Fibroblast of lung (primary cell): ENCODE measurements around the gene MEX3A. TPM values are rescaled to one million over a fixed set of nuclear protein-coding genes. Genes with fewer than 3 reads are reported as not detected.

ENCODE experiments used
- DNase-seq, 2 donors: peaks; one replicate each; pipeline versions ENCODE4 v3.0.0 to v3.0.0-alpha.2; 2010; ENCODE audit warnings: low read depth in 2 of 2
- H2AFZ ChIP-seq: 2 replicates; pipeline ENCODE4 v1.5.1; 2012; ENCODE audit warnings: low read length, control low read depth, inconsistent platforms
- H3K27ac ChIP-seq: 2 replicates; pipeline ENCODE4 v1.5.1; 2011; ENCODE audit warnings: low read length, control low read depth; ENCODE audit not compliant: insufficient read depth
- H3K27me3 ChIP-seq: 2 replicates; pipeline ENCODE4 v1.5.1; 2011; ENCODE audit warnings: mild to moderate bottlenecking, low read length; ENCODE audit not compliant: control insufficient read depth, insufficient read depth
- H3K36me3 ChIP-seq: 2 replicates; pipeline ENCODE4 v1.5.1; 2011; ENCODE audit warnings: low read length; ENCODE audit not compliant: control insufficient read depth, insufficient read depth
- H3K4me1 ChIP-seq: 2 replicates; pipeline ENCODE4 v1.5.1; 2011; ENCODE audit warnings: low read length; ENCODE audit not compliant: control insufficient read depth, insufficient read depth; ENCODE audit errors: extremely low read depth
- H3K4me2 ChIP-seq: 2 replicates; pipeline ENCODE4 v1.5.1; 2011; ENCODE audit warnings: low read length, control low read depth; ENCODE audit not compliant: insufficient read depth; ENCODE audit errors: extremely low read depth
- H3K4me3 ChIP-seq, 4 experiments: fragments of 200-600 bp in 1 of 4; sonication (generic) in 1 of 4; replicated peaks in 1 of 4; 2 replicates each; pipeline ENCODE4 v1.5.1; 2011 to 2016; ENCODE audit warnings: low read length in 4 of 4, low read depth in 3 of 4, mild to moderate bottlenecking in 3 of 4, control low read depth in 2 of 4, inconsistent platforms in 1 of 4, mixed read lengths in 1 of 4; ENCODE audit not compliant: insufficient read depth in 1 of 4; ENCODE audit errors: control extremely low read depth in 1 of 4
- H3K79me2 ChIP-seq: 2 replicates; pipeline ENCODE4 v1.5.1; 2012; ENCODE audit warnings: mild to moderate bottlenecking, low read length, inconsistent platforms; ENCODE audit not compliant: control insufficient read depth, insufficient read depth
- H3K9ac ChIP-seq: 2 replicates; pipeline ENCODE4 v1.5.1; 2011; ENCODE audit warnings: mild to moderate bottlenecking, low read length, control low read depth; ENCODE audit not compliant: insufficient read depth
- H3K9me3 ChIP-seq: 2 replicates; pipeline ENCODE4 v1.5.1; 2012; ENCODE audit warnings: low read depth, low read length; ENCODE audit not compliant: control insufficient read depth, insufficient read depth
- H4K20me1 ChIP-seq: 2 replicates; pipeline ENCODE4 v1.5.1; 2011; ENCODE audit warnings: low read length; ENCODE audit not compliant: control insufficient read depth, insufficient read depth; ENCODE audit errors: extremely low read depth
- CTCF ChIP-seq, 2 donors: IDR thresholded peaks in 1 of 2; conservative IDR thresholded peaks in 1 of 2; 1 replicate in 1 of 2; 2 replicates in 1 of 2; pipeline ENCODE4 v1.5.1; 2011 to 2012; ENCODE audit warnings: low read length in 2 of 2, control low read depth in 1 of 2, inconsistent platforms in 1 of 2, low read depth in 1 of 2, mild to moderate bottlenecking in 1 of 2
- EZH2 ChIP-seq: IDR thresholded peaks from 2 replicates; pipeline ENCODE4 v1.5.1; 2012; ENCODE audit warnings: low read length, control low read depth, mild to moderate bottlenecking; ENCODE audit errors: missing control alignments
- polyA plus RNA-seq, 2 donors: library from polyadenylated mRNA; depleted of rRNA in 1 of 2; stranded (reverse) in 1 of 2; unstranded in 1 of 2; fragments of >200 nt; gene quantifications; 2 replicates each; pipeline ENCODE4 v1.2.1, GENCODE V29; 2011 to 2012; ENCODE audit warnings: missing spikeins in 1 of 2
- total RNA-seq: library from RNA; depleted of rRNA; stranded (reverse); fragments of >200 nt; gene quantifications from 2 replicates; pipeline ENCODE4 v1.2.1, GENCODE V29; 2014

MEX3A gene
- total and polyA plus RNA-seq, 2 donors (not counting 1 experiment from before 2014, with no cell fraction given), result 0.96 to 1.7 TPM

- Histone ChIP-seq H3K27me3 (no peaks in the 10 kb centered on the region), H3K4me2 (no peak overlapping the region), H2AFZ (no peak overlapping the region), H3K27ac (peak overlapping the region; percentile 99), H3K4me1 (peaks cover 17% of the 10 kb centered on the region), H3K36me3 (no peaks in the 10 kb centered on the region), H3K4me3 (no peak overlapping the region), H3K9ac (no peak overlapping the region), H4K20me1 (peaks cover 3% of the 10 kb centered on the region), H3K79me2 (peaks cover 31% of the 10 kb centered on the region), H3K9me3 (no peaks in the 10 kb centered on the region)
- TF ChIP-seq CTCF (conservative IDR thresholded peaks at IDR 0.05 in 1 of 2, IDR thresholded peaks at IDR 0.05 in 1 of 2; ENCODE audit: low read depth in 1 of 2, low read length in 2 of 2), result no peak
- no peak for TF ChIP-seq EZH2
- DNase-seq, result peak in 1 of 2 donors; percentile 38
Measured at GRCh38 chr1:156112276-156113137, 30.2 kb upstream of the MEX3A start.

- no peak overlapping the region for H2AFZ ChIP-seq
- H3K4me1 ChIP-seq, result peaks cover 22% of the 10 kb centered on the region
- H3K27me3 ChIP-seq, result no peaks in the 10 kb centered on the region
- H3K79me2 ChIP-seq, result peaks cover 21% of the 10 kb centered on the region
- no peak overlapping the region for H3K27ac ChIP-seq
- H3K4me2 ChIP-seq, result no peak overlapping the region
- peak in 1 of 2 donors; percentile 55 for DNase-seq
- no peaks in the 10 kb centered on the region for H3K9me3 ChIP-seq
- peaks cover 3% of the 10 kb centered on the region for H4K20me1 ChIP-seq
- no peak overlapping the region for H3K4me3 ChIP-seq
- H3K36me3 ChIP-seq, result no peaks in the 10 kb centered on the region
- no peak overlapping the region for H3K9ac ChIP-seq
- TF ChIP-seq CTCF (conservative IDR thresholded peaks at IDR 0.05 in 1 of 2, IDR thresholded peaks at IDR 0.05 in 1 of 2; ENCODE audit: low read depth in 1 of 2, low read length in 2 of 2), result no peak
- TF ChIP-seq EZH2, result no peak
Measured at GRCh38 chr1:156111355-156111962, 29.2 kb upstream of the MEX3A start.

GRCh38 chr1:156110252-156110651 is 28.0 kb upstream of the MEX3A start:
- Histone ChIP-seq H4K20me1 (no peaks in the 10 kb centered on the region), H3K9me3 (no peaks in the 10 kb centered on the region), H3K4me1 (peaks cover 28% of the 10 kb centered on the region), H2AFZ (no peak overlapping the region), H3K79me2 (peaks cover 9% of the 10 kb centered on the region), H3K4me3 (no peak overlapping the region), H3K27ac (no peak overlapping the region), H3K9ac (no peak overlapping the region), H3K36me3 (no peaks in the 10 kb centered on the region), H3K4me2 (no peak overlapping the region), H3K27me3 (no peaks in the 10 kb centered on the region)
- DNase-seq, result no peak
- TF ChIP-seq EZH2 (no peak), CTCF (conservative IDR thresholded peaks at IDR 0.05 in 1 of 2, IDR thresholded peaks at IDR 0.05 in 1 of 2; ENCODE audit: low read depth in 1 of 2, low read length in 2 of 2) (no peak)
